DOHH2 (cell line): ENCODE results near the gene ADAM19.

Source experiments
- H3F3A ChIP-seq: fragments of 200-600 bp; sonication (generic), shearing (Covaris generic); 2 replicates; pipeline ENCODE4 v1.6.0; 2016; ENCODE audit warnings: antibody characterized with exemption, mild to moderate bottlenecking; ENCODE audit not compliant: control insufficient read depth, insufficient read depth
- H3K27ac ChIP-seq: fragments of 200-600 bp; sonication (generic); 2 replicates; pipeline ENCODE4 v1.5.1; 2014; ENCODE audit warnings: low read depth, mild to moderate bottlenecking, low read length, moderate library complexity
- H3K27me3 ChIP-seq: fragments of 200-600 bp; sonication (generic); 2 replicates; pipeline ENCODE4 v1.6.1; 2014; ENCODE audit warnings: mild to moderate bottlenecking, low read length, mixed read lengths; ENCODE audit not compliant: control insufficient read depth
- H3K36me3 ChIP-seq: fragments of 200-600 bp; sonication (generic); 2 replicates; pipeline ENCODE4 v1.6.1; 2014; ENCODE audit warnings: mild to moderate bottlenecking, low read length, moderate library complexity, mixed read lengths; ENCODE audit not compliant: control insufficient read depth
- H3K4me1 ChIP-seq: fragments of 200-600 bp; sonication (generic); 2 replicates; pipeline ENCODE4 v1.6.1; 2014; ENCODE audit warnings: mild to moderate bottlenecking, low read length, mixed read lengths; ENCODE audit not compliant: control insufficient read depth
- H3K4me2 ChIP-seq: fragments of 200-600 bp; sonication (generic); 2 replicates; pipeline ENCODE4 v1.6.0; 2014; ENCODE audit warnings: mild to moderate bottlenecking, low read length, moderate library complexity
- H3K4me3 ChIP-seq: fragments of 200-600 bp; sonication (generic); 2 replicates; pipeline ENCODE4 v1.5.1; 2014; ENCODE audit warnings: mild to moderate bottlenecking, low read length, mixed read lengths
- H3K79me2 ChIP-seq: fragments of 200-600 bp; sonication (generic); 2 replicates; pipeline ENCODE4 v1.6.1; 2014; ENCODE audit warnings: mild to moderate bottlenecking, low read length, mixed read lengths; ENCODE audit not compliant: control insufficient read depth
- H3K9me2 ChIP-seq: fragments of 200-600 bp; sonication (generic); replicated peaks from 2 replicates; pipeline ENCODE4 v1.6.1; 2014; ENCODE audit warnings: mild to moderate bottlenecking, low read length, mixed read lengths; ENCODE audit not compliant: control insufficient read depth
- H3K9me3 ChIP-seq: fragments of 200-600 bp; sonication (generic); 2 replicates; pipeline ENCODE4 v1.6.1; 2014; ENCODE audit warnings: antibody characterized with exemption, low read length, mixed read lengths; ENCODE audit not compliant: control insufficient read depth, insufficient read depth
- H4K20me1 ChIP-seq: fragments of 200-600 bp; sonication (generic); 2 replicates; pipeline ENCODE4 v1.6.0; 2014; ENCODE audit warnings: low read depth, mild to moderate bottlenecking, antibody characterized with exemption, low read length, moderate library complexity; ENCODE audit not compliant: control insufficient read depth, insufficient read depth
- CTCF ChIP-seq: fragments of 200-600 bp; sonication (generic); IDR thresholded peaks from one replicate; pipeline ENCODE4 v1.5.1; 2014; ENCODE audit warnings: antibody characterized with exemption, mild to moderate bottlenecking, low read depth, low read length; ENCODE audit not compliant: poor library complexity, severe bottlenecking
- EZH2phosphoT487 ChIP-seq: fragments of 200-600 bp; sonication (generic); IDR thresholded peaks from 2 replicates; pipeline ENCODE4 v1.6.1; 2017; ENCODE audit warnings: borderline replicate concordance, mild to moderate bottlenecking, antibody characterized with exemption, low read length, moderate library complexity, mixed read lengths

The ADAM19 gene

GRCh38 chr5:157542282-157543000 lies 33.1 kb downstream of the ADAM19 start:
- Histone ChIP-seq H3F3A (no peaks in the 10 kb centered on the region), H3K4me1 (peaks cover 85% of the 10 kb centered on the region), H3K27ac (no peak overlapping the region), H3K4me3 (no peak overlapping the region), H3K9me2 (no peaks in the 10 kb centered on the region), H3K27me3 (no peaks in the 10 kb centered on the region), H3K36me3 (peaks cover 85% of the 10 kb centered on the region), H3K9me3 (no peaks in the 10 kb centered on the region), H3K79me2 (peaks cover 97% of the 10 kb centered on the region), H4K20me1 (peaks cover 24% of the 10 kb centered on the region), H3K4me2 (peak overlapping the region; percentile 41; the same call in 1 of the 2 replicates)
- TF ChIP-seq CTCF, result no peak
- no peak for TF ChIP-seq EZH2phosphoT487

- Histone ChIP-seq H3K36me3 (peaks cover 85% of the 10 kb centered on the region), H3K9me2 (no peaks in the 10 kb centered on the region), H3K27me3 (no peaks in the 10 kb centered on the region), H3K4me3 (peak overlapping the region; percentile 10; the same call in 1 of the 2 replicates), H3F3A (no peaks in the 10 kb centered on the region), H3K27ac (no peak overlapping the region), H3K9me3 (no peaks in the 10 kb centered on the region), H3K79me2 (peaks cover 96% of the 10 kb centered on the region), H4K20me1 (peaks cover 21% of the 10 kb centered on the region), H3K4me2 (peak overlapping the region; percentile 41), H3K4me1 (peaks cover 77% of the 10 kb centered on the region)
- TF ChIP-seq CTCF, result no peak
- TF ChIP-seq EZH2phosphoT487, result no peak
Measured at GRCh38 chr5:157541447-157542118, 34.0 kb downstream of the ADAM19 start.

- H3F3A ChIP-seq, result no peaks in the 10 kb centered on the region
- H3K36me3 ChIP-seq, result peaks cover 85% of the 10 kb centered on the region
- H3K4me1 ChIP-seq, result peaks cover 70% of the 10 kb centered on the region
- no peak overlapping the region for H3K27ac ChIP-seq
- peaks cover 18% of the 10 kb centered on the region for H4K20me1 ChIP-seq
- TF ChIP-seq CTCF (no peak), EZH2phosphoT487 (no peak)
- H3K4me2 ChIP-seq, result peak overlapping the region; percentile 41
- peak overlapping the region; percentile 10; the same call in 1 of the 2 replicates for H3K4me3 ChIP-seq
- no peaks in the 10 kb centered on the region for H3K27me3 ChIP-seq
- H3K9me3 ChIP-seq, result no peaks in the 10 kb centered on the region
- H3K79me2 ChIP-seq, result peaks cover 91% of the 10 kb centered on the region
- no peaks in the 10 kb centered on the region for H3K9me2 ChIP-seq
Measured at GRCh38 chr5:157540707-157541446, 34.7 kb downstream of the ADAM19 start.
